HS-5 (cell line): ENCODE results near the gene LMAN2.
"Not testable (repeated sequence)": the region's sequence is repeated elsewhere in the genome, so short reads cannot be mapped to it uniquely, and the experiment has no call there.

Experiments
- DNase-seq: peaks from one replicate; pipeline ENCODE4 v3.0.0-alpha.2; 2012; ENCODE audit warnings: low read depth

The LMAN2 gene

DNA sequence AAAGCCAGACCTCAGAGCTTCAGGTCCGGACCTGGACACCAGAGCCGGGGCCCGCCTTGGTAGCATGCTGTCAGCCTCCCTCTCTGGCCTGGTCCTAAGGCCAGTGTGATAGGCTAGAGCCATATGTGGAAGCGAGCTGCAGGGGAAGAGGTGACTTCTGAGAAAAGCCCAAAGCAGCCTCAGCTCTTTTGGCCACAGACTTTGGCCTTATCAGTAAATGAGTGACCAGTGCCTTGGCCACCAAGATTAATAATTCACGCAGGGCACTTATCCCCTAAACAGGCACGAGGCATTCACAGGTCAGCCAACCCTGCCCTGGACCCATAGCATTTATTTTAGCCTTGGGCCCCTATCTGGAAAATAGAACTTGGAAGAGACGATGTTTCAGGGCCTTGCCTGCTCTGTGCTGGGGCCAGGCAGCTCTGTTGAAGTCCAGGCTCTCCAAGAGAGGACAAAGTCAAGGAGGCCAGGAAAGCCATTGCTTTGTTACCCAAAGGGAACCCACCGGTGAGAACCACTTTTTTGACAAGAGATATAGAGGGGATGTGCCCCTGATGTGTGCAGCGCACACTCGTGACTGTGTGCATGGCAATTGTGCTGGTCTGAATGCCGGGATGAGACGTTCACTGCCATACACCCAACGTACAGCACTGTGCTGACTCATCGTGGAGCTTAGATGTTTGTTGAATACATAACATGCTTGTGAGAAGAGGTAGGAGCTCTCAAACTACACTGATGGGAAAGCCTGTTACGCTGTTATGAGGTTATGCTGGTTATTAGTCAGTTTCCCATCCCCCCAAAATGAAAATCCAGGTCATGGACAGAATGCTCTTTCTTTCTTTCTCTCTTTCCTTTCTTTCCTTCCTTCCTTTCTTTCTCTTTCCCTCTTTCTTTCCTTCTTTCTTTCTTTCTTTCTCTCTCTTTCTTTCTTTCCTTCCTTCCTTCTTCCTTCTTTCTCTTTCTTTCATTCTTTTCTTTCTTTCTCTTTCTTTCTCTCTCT lies 27.7 kb upstream of the LMAN2 start:
- peak; percentile 18 for DNase-seq

DNA sequence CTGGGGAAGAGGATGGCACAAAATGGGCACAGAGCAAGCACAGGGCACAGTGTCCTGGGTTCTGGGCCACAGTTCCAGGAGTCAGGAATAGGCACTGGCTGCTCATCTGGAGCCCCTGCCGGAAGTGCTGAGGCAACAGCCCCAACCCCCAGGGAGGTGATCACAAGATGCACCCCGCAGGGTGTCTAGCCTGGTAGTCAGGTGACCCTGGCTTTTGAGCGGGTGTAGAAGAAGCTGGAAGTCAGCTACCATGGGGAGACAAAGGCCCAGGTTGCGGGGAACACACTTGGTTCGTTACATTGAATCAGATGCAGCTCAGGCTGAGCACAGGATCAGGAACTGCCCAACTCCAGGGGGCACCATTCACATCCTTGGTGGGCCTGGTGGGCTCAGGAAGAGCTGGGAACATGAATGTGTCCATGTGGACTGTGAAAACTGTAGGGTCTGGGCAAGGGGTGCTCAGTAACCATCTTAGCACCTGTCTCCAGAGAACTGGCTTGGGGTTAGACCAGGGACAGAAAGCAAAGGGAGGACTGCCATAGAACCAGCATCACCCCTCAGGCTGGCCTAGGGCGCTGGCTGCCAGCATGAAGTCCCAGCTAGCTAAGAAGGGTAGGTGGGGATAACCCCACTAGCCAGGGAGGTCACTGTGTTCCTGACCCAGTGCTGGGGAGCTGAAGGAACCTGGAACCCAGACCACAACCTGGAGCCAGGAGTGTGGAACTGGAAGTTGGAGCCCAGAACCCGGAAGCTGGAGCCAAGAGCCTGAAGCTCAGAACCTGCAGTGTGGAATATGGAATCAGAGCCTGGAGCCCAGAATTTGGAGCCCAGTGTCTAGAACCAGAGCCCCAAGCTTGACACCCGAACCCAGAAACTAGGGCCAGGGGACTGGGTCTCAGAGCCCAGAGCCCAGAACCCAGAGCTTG lies 26.6 kb upstream of the LMAN2 start:
- DNase-seq, result no peak

DNA sequence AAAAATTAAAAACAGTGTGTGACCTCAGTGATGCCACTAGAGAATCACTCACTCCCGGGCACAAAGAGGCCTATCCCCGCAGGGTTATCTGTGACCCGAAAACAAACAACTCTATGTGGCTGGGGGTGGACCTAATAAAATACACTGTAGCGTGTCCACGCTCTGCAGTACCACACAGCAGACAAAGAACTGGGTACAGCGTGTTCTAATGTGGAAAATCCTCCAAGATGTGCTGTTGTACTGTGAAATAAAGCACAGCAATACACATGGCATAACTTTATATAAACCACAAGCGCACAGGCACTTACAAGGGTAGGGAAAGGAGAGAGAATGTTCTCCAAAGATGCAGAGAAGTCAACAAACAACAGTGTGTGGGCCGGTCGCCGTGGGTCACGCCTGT lies 24.6 kb upstream of the LMAN2 start:
- DNase-seq, result no peak

DNA sequence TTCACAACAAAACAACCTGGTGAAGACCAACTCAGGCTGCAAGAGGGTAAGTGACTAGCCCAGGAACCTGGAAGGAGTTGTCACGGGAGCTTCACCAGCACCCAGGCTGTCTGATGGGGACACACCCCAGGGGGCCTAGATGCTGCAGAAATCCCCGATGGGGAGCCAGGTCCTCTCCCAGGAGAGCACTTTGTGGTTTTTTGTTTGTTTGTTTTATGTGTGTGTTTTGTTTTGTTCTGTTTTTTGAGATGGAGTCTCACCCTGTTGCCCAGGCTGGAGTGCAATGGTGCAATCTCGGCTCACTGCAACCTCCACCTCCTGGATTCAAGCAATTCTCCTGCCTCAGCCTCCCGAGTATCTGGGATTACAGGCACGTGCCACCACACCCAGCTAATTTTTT lies 24.0 kb upstream of the LMAN2 start:
- DNase-seq, result not testable (repeated sequence)

DNA sequence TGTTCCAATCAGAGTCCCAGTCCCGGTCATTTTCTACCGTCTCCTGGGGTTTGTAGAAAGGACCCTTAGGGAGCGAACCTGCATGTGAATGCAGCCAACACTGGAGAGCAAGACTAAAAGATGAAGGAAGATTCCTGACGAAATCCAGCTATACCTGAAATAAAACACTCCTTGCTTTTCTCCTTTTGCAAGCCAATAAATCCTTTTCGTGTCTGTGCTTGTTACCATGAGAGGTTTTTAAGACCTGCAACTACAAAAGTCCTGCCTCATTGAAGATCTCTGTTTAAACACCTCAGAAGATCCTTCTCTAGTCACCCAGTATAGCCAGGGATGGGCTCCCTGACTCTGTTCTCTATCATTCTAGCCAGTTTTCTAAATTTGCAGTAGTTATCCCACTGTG lies 22.7 kb upstream of the LMAN2 start:
- DNase-seq, result no peak

- DNase-seq, result no peak
Measured at GRCh38 chr5:177373806-177374205, 22.3 kb upstream of the LMAN2 start.

GRCh38 chr5:177372910-177373309 lies 21.4 kb upstream of the LMAN2 start:
- no peak for DNase-seq

- DNase-seq, result no peak
Measured at GRCh38 chr5:177372034-177372896, 20.8 kb upstream of the LMAN2 start.

DNA sequence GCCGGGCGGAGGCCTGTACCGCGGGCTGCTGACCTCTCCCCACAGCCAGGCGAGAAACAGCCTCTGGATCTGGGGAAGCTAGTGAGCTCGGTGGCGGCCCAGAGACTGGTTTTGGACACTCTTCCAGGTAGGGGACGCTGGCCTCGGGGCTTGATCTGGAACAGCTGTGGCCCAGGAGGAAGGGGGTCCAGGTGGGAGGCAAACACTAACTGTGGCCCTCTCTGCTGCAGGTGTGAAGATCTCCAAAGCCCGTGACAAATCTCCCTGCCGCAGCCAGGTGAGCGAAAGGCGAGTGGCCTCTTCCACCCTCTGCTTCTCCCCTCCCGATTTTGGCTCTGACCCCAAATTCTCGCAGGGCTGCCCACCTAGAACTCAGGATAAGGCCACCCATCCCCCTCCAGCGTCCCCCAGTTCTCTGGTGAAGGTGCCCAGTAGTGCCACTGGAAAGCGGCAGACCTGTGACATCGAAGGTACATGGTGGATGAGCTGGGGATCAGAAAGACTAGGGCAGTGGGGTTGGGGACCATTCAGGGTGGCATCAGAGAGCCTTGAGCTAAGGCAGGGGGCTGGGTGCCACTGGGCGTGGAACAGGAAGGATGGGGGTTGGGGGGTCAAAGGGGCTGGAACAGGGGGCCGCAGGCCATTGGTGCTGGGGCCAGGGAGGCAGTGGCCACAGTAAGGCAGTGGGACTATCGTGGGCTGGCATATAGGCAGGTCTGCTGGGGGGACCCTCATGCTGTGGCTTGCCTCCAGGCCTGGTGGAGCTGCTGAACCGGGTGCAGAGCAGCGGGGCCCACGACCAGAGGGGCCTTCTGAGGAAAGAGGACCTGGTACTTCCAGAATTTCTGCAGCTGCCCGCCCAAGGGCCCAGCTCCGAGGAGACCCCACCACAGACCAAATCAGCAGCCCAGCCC lies 19.9 kb upstream of the LMAN2 start:
- DNase-seq, result no peak

DNA sequence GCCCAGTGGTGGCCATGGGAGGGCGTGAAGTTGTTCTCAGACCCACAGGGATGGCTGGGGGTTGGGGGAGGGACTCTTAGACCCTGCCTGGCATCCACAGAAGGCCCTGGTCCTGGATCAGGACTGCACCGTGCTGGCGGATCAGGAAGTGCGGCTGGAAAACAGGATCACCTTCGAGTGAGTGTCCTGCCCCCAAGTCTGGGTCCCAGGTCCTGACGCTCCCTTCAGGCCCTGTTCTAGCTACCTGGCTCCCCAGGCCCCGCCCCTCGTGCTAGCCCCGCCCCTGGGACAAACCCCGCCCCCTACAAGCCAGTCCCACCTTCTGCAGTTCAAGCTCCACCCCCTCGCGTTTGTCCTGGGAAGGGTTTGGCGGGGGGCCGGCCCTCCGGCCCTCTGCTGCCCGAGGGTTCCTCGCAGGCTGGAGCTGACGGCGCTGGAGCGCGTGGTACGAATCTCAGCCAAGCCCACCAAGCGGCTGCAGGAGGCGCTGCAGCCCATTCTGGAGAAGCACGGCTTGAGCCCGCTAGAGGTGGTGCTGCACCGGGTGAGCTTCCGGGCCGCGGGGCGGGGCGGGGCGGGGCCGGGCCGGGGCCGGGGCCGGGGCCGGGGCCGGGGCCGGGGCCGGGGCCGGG lies 19.1 kb upstream of the LMAN2 start:
- DNase-seq, result no peak

GRCh38 chr5:177369645-177370440 lies 18.4 kb upstream of the LMAN2 start:
- no peak for DNase-seq

GRCh38 chr5:177368869-177369644 lies 17.6 kb upstream of the LMAN2 start:
- DNase-seq, result no peak

GRCh38 chr5:177367981-177368868 lies 16.8 kb upstream of the LMAN2 start:
- DNase-seq, result no peak

GRCh38 chr5:177367323-177367848 lies 15.9 kb upstream of the LMAN2 start:
- no peak for DNase-seq

GRCh38 chr5:177366528-177367322 lies 15.3 kb upstream of the LMAN2 start:
- DNase-seq, result no peak

DNA sequence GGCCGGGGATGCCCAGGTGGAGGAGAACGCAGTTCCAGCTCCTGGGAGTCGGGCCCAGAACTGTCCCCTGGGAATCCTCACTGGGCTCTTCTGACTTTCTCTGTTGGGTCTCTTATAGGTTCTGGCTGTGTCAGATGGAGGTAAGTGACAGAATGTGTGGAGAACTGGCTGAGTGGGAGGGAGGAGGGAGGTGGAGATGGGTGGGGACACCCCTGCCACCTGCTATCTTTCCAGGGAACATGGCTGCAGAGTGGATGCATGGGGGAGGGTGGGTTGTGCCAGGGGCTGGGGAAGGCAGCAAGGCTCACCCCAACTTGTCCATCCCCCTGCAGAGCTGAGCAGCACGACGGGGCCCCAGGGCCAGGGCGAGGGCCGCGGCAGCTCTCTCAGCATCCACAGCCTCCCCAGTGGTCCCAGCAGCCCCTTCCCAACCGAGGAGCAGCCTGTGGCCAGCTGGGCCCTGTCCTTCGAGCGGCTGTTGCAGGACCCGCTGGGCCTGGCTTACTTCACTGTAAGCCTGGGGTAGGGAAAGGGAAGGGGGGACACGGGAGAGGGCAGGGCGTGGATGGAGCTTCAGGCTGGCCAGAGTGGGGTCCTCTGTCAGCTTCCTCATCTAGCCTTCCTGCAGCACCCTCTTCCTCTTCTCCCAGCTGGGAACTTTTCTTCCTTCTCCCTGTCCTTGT lies 14.5 kb upstream of the LMAN2 start:
- DNase-seq, result no peak
